SK-N-SH (cell line): ENCODE results near the gene TEK. TPM values are rescaled to one million over a fixed set of nuclear protein-coding genes. Genes with fewer than 3 reads are reported as not detected.

Experiments used
- CTCF ChIA-PET: fragments of 300-600, 350-600 bp; formaldehyde crosslinking; extraction: SDS; loops from one replicate; lab custom pipeline; 2021; lab: Yijun Ruan, JAX
- POLR2A ChIA-PET: fragments of 350-600 bp; sonication (Branson Sonifier 250); formaldehyde crosslinking; extraction: SDS; loops from one replicate; lab custom pipeline; 2020; ENCODE audit warnings: antibody characterized with exemption, inconsistent platforms; lab: Yijun Ruan, JAX
- DNase-seq: peaks from one replicate; pipeline ENCODE4 v3.0.0; 2012
- H2AFZ ChIP-seq: fragments of 200-600 bp; sonication (generic); 2 replicates; pipeline ENCODE4 v1.8.1; 2016; ENCODE audit warnings: antibody characterized with exemption, mild to moderate bottlenecking, low read depth
- H3F3A ChIP-seq: fragments of 200-600 bp; sonication (generic); replicated peaks from 2 replicates; pipeline ENCODE3; 2016; ENCODE audit warnings: antibody characterized with exemption, mild to moderate bottlenecking; ENCODE audit not compliant: insufficient read depth
- H3K27ac ChIP-seq, 2 experiments: fragments of 200-500 bp in 1 of 2; fragments of 200-600 bp in 1 of 2; sonication (Bioruptor generic) in 1 of 2; sonication (generic), shearing (Covaris generic) in 1 of 2; 2 replicates each; pipeline versions ENCODE4 v1.5.1 to v1.6.1; 2014 to 2016; ENCODE audit warnings: low read depth in 2 of 2, inconsistent platforms in 1 of 2, low read length in 1 of 2, mild to moderate bottlenecking in 1 of 2, mixed read lengths in 1 of 2
- H3K27me3 ChIP-seq: fragments of 200-600 bp; sonication (generic), shearing (Covaris generic); 2 replicates; pipeline ENCODE4 v1.6.1; 2016; ENCODE audit warnings: mixed run types; ENCODE audit not compliant: insufficient read depth
- H3K36me3 ChIP-seq, 2 experiments: fragments of 200-500 bp in 1 of 2; fragments of 200-600 bp in 1 of 2; sonication (Bioruptor generic) in 1 of 2; sonication (generic) in 1 of 2; replicated peaks in 1 of 2; 2 replicates each; pipeline versions ENCODE3 to v1.5.1; 2014 to 2016; ENCODE audit warnings: low read length in 1 of 2, mild to moderate bottlenecking in 1 of 2; ENCODE audit not compliant: insufficient read depth in 2 of 2, control insufficient read depth in 1 of 2
- H3K4me1 ChIP-seq, 2 experiments: fragments of 200-500 bp in 1 of 2; fragments of 200-600 bp in 1 of 2; sonication (Bioruptor generic) in 1 of 2; sonication (generic), shearing (Covaris generic) in 1 of 2; 2 replicates each; pipeline versions ENCODE4 v1.5.1 to v1.6.1; 2014 to 2016; ENCODE audit warnings: low read depth in 1 of 2, low read length in 1 of 2, mixed run types in 1 of 2; ENCODE audit not compliant: insufficient read depth in 2 of 2, control insufficient read depth in 1 of 2
- H3K4me2 ChIP-seq: fragments of 200-600 bp; sonication (generic), shearing (Covaris generic); 2 replicates; pipeline ENCODE4 v1.6.1; 2017; ENCODE audit warnings: mixed run types
- H3K4me3 ChIP-seq, 2 experiments: fragments of 200-500 bp in 1 of 2; fragments of 200-600 bp in 1 of 2; sonication (Bioruptor generic) in 1 of 2; sonication (generic), shearing (Covaris generic) in 1 of 2; 2 replicates each; pipeline versions ENCODE4 v1.5.1 to v1.8.1; 2014 to 2016; ENCODE audit warnings: low read depth in 2 of 2, inconsistent platforms in 1 of 2, low read length in 1 of 2, mild to moderate bottlenecking in 1 of 2, mixed read lengths in 1 of 2, moderate library complexity in 1 of 2
- H3K79me2 ChIP-seq: fragments of 200-600 bp; sonication (generic); 2 replicates; pipeline ENCODE4 v1.8.1; 2017; ENCODE audit warnings: mild to moderate bottlenecking; ENCODE audit not compliant: insufficient read depth
- H3K9ac ChIP-seq: fragments of 200-600 bp; sonication (generic); 2 replicates; pipeline ENCODE4 v1.6.1; 2017; ENCODE audit warnings: mixed run types
- H3K9me2 ChIP-seq: fragments of 200-600 bp; sonication (generic); 2 replicates; pipeline ENCODE4 v1.6.1; 2017; ENCODE audit warnings: mixed run types
- H3K9me3 ChIP-seq: fragments of 200-600 bp; sonication (generic); 2 replicates; pipeline ENCODE4 v1.6.1; 2017; ENCODE audit warnings: mixed run types, mild to moderate bottlenecking, moderate library complexity
- H4K20me1 ChIP-seq: fragments of 200-600 bp; sonication (generic); 2 replicates; pipeline ENCODE4 v1.6.1; 2017; ENCODE audit warnings: mild to moderate bottlenecking, mixed run types; ENCODE audit not compliant: insufficient read depth
- CHD2 ChIP-seq: fragments of 150-350 bp; IDR thresholded peaks from 2 replicates; pipeline ENCODE4 v1.6.1; 2018; ENCODE audit warnings: low read length; ENCODE audit not compliant: partially characterized antibody
- ELF1 ChIP-seq: IDR thresholded peaks from 2 replicates; pipeline ENCODE4 v1.4.0; 2012
- EP300 ChIP-seq, 2 experiments: IDR thresholded peaks; 2 replicates each; pipeline versions ENCODE4 v1.4.0 to v1.6.1; 2012; ENCODE audit warnings: borderline replicate concordance in 1 of 2, low read depth in 1 of 2, low read length in 1 of 2
- FOXJ3 ChIP-seq: sonication (generic); formaldehyde crosslinking; IDR thresholded peaks from 2 replicates; pipeline ENCODE4 v1.5.1; 2020; ENCODE audit warnings: mild to moderate bottlenecking, missing genetic modification reagents
- MAX ChIP-seq: IDR thresholded peaks from 2 replicates; pipeline ENCODE4 v1.4.0; 2012; ENCODE audit warnings: low read depth
- MEF2A ChIP-seq: IDR thresholded peaks from 2 replicates; pipeline ENCODE4 v1.4.0; 2012; ENCODE audit warnings: low read depth, borderline replicate concordance
- MXI1 ChIP-seq: IDR thresholded peaks from 2 replicates; pipeline ENCODE4 v1.6.1; 2012; ENCODE audit warnings: mild to moderate bottlenecking, low read depth, low read length, improper control_type of control experiment
- NRF1 ChIP-seq: IDR thresholded peaks from 2 replicates; pipeline ENCODE4 v1.6.1; 2012; ENCODE audit warnings: low read depth, mild to moderate bottlenecking, low read length
- PBX3 ChIP-seq: IDR thresholded peaks from 2 replicates; pipeline ENCODE4; 2012
- RAD21 ChIP-seq: IDR thresholded peaks from 2 replicates; pipeline ENCODE4 v1.6.1; 2012; ENCODE audit warnings: mild to moderate bottlenecking, low read length
- RCOR1 ChIP-seq: fragments of 150-350 bp; IDR thresholded peaks from 2 replicates; pipeline ENCODE4 v1.6.1; 2017; ENCODE audit warnings: antibody characterized with exemption, low read length
- REST ChIP-seq: IDR thresholded peaks from 2 replicates; pipeline ENCODE4 v1.6.1; 2012; ENCODE audit warnings: mild to moderate bottlenecking, low read depth, low read length, moderate library complexity
- RFX5 ChIP-seq: IDR thresholded peaks from 2 replicates; pipeline ENCODE4 v1.6.1; 2012; ENCODE audit warnings: mild to moderate bottlenecking, improper control_type of control experiment, low read length
- SIN3A ChIP-seq: IDR thresholded peaks from 2 replicates; pipeline ENCODE4 v1.6.1; 2012; ENCODE audit warnings: low read depth, mild to moderate bottlenecking, low read length, moderate library complexity, borderline replicate concordance
- TCF12 ChIP-seq: IDR thresholded peaks from 2 replicates; pipeline ENCODE4 v1.4.0; 2012
- TEAD4 ChIP-seq: IDR thresholded peaks from 2 replicates; pipeline ENCODE4 v1.4.0; 2012; ENCODE audit warnings: mild to moderate bottlenecking, borderline replicate concordance; ENCODE audit not compliant: insufficient read depth
- USF2 ChIP-seq: fragments of 150-350 bp; IDR thresholded peaks from 2 replicates; pipeline ENCODE4 v1.6.1; 2017; ENCODE audit warnings: antibody characterized with exemption, low read length, low read depth, borderline replicate concordance
- YY1 ChIP-seq: IDR thresholded peaks from 2 replicates; pipeline ENCODE4 v1.4.0; 2012; ENCODE audit warnings: low read depth, mild to moderate bottlenecking
- WGBS: methylation state at CpG from one replicate; pipeline ENCODE4 v1.1.6; 2017; ENCODE audit warnings: low lambda C conversion rate; 5-methylcytosine and 5-hydroxymethylcytosine counted together
- polyA plus RNA-seq, 3 experiments: library from polyadenylated mRNA; depleted of rRNA; stranded (reverse); fragments of >200 nt; gene quantifications; 2 replicates each; pipeline ENCODE4 v1.2.3, GENCODE V29; 2012

Gene TEK
- polyA plus RNA-seq, 1 of the 3 experiments (the other 2 are of a cell fraction) = 0.03 TPM

- Histone ChIP-seq H4K20me1 (no peaks in the 10 kb centered on the region), H3K27me3 (no peaks in the 10 kb centered on the region), H2AFZ (no peak overlapping the region), H3K36me3 (no peaks in the 10 kb centered on the region), H3K4me1 (peaks cover 0 to 11% of the 10 kb centered on the region in 2 experiments), H3K9ac (no peak overlapping the region), H3K9me3 (no peaks in the 10 kb centered on the region), H3K9me2 (no peaks in the 10 kb centered on the region), H3K27ac (no peak overlapping the region), H3K79me2 (no peaks in the 10 kb centered on the region), H3F3A (peaks cover 6% of the 10 kb centered on the region), H3K4me3 (no peak overlapping the region), H3K4me2 (no peak overlapping the region)
- ChIA-PET CTCF (no interaction called here), POLR2A (no interaction called here)
- WGBS = 81% methylated on average over 3 of the region's 3 CpGs
- DNase-seq = no peak
- TF ChIP-seq FOXJ3 = no peak
- no peak for TF ChIP-seq REST
- no peak for TF ChIP-seq RFX5
- TF ChIP-seq NRF1 = no peak
- no peak for TF ChIP-seq TEAD4
- TF ChIP-seq SIN3A = no peak
- no peak for TF ChIP-seq MEF2A
Measured at GRCh38 chr9:27182421-27182820, 73.4 kb downstream of the TEK start.

GRCh38 chr9:27183131-27183530 is 74.1 kb downstream of the TEK start:
- Histone ChIP-seq H3K4me1 (peaks cover 0 to 11% of the 10 kb centered on the region in 2 experiments), H4K20me1 (no peaks in the 10 kb centered on the region), H3K9me3 (no peaks in the 10 kb centered on the region), H3K79me2 (no peaks in the 10 kb centered on the region), H3K4me3 (no peak overlapping the region), H3K27me3 (no peaks in the 10 kb centered on the region), H3K9me2 (no peaks in the 10 kb centered on the region), H2AFZ (no peak overlapping the region), H3K4me2 (no peak overlapping the region), H3F3A (peaks cover 6% of the 10 kb centered on the region), H3K9ac (no peak overlapping the region), H3K27ac (no peak overlapping the region), H3K36me3 (no peaks in the 10 kb centered on the region)
- DNase-seq = no peak
- CTCF ChIA-PET = no interaction called here
- POLR2A ChIA-PET = no interaction called here
- TF ChIP-seq ELF1 (no peak), RAD21 (no peak), NRF1 (no peak), TEAD4 (no peak), USF2 (no peak), RCOR1 (no peak), MAX (no peak), SIN3A (no peak), TCF12 (no peak), CHD2 (no peak), YY1 (no peak), PBX3 (no peak), EP300 (IDR thresholded peaks at IDR 0.05; ENCODE audit: borderline replicate concordance in 1 of 2, low read depth in 1 of 2, low read length in 1 of 2) (no peak), MXI1 (no peak)
- 67% methylated on average over 2 of the region's 2 CpGs for WGBS
